HL-60 (cell line): ENCODE data around the gene MDFIC.

ENCODE experiments used
- DNase-seq, 2 experiments: peaks; one replicate each; pipeline ENCODE4 v3.0.0-alpha.2; 2010 to 2020; ENCODE audit warnings: low read depth in 1 of 2, low spot score in 1 of 2
- H3K27ac ChIP-seq: fragments of 250-450 bp; sonication (Bioruptor Pico); replicated peaks from 2 replicates; pipeline ENCODE4 v1.5.1; 2020; ENCODE audit warnings: mild to moderate bottlenecking, moderate library complexity
- H3K27me3 ChIP-seq: fragments of 250-450 bp; sonication (Bioruptor Pico); 2 replicates; pipeline ENCODE4 v1.5.1; 2021; ENCODE audit warnings: mild to moderate bottlenecking, moderate library complexity; ENCODE audit not compliant: insufficient read depth, poor library complexity, severe bottlenecking
- H3K4me3 ChIP-seq: replicated peaks from 2 replicates; pipeline ENCODE4 v1.5.1; 2011; ENCODE audit warnings: mild to moderate bottlenecking, control low read depth, low read length; ENCODE audit not compliant: insufficient read depth
- CTCF ChIP-seq: IDR thresholded peaks from one replicate; pipeline ENCODE4 v1.5.1; 2011; ENCODE audit warnings: low read length, control low read depth, inconsistent platforms; ENCODE audit not compliant: insufficient read depth
- GABPA ChIP-seq: IDR thresholded peaks from 2 replicates; pipeline ENCODE4 v1.6.1; 2012; ENCODE audit warnings: low read depth
- POLR2AphosphoS5 ChIP-seq: IDR thresholded peaks from 2 replicates; pipeline ENCODE4 v1.6.1; 2012; ENCODE audit warnings: low read depth
- REST ChIP-seq: IDR thresholded peaks from 2 replicates; pipeline ENCODE4 v1.6.1; 2012; ENCODE audit warnings: low read depth; ENCODE audit not compliant: insufficient replicate concordance
- SPI1 ChIP-seq: IDR thresholded peaks from 2 replicates; pipeline ENCODE4 v1.6.1; 2012; ENCODE audit warnings: low read depth, mild to moderate bottlenecking, borderline replicate concordance

The MDFIC gene

GRCh38 chr7:115024276-115024675 is 102.4 kb downstream of the MDFIC start:
- Histone ChIP-seq H3K27me3 (no peaks in the 10 kb centered on the region), H3K4me3 (no peak overlapping the region), H3K27ac (peak overlapping the region; percentile 53)
- no peak for DNase-seq
- TF ChIP-seq CTCF, result no peak
- no peak for TF ChIP-seq REST
- TF ChIP-seq SPI1, result no peak
- no peak for TF ChIP-seq GABPA

GRCh38 chr7:115032715-115033703 is 111.1 kb downstream of the MDFIC start:
- Histone ChIP-seq H3K4me3 (no peak overlapping the region), H3K27me3 (no peaks in the 10 kb centered on the region), H3K27ac (no peak overlapping the region)
- DNase-seq, result no peak
- no peak for TF ChIP-seq SPI1
- TF ChIP-seq CTCF, result no peak
- TF ChIP-seq POLR2AphosphoS5, result no peak
- TF ChIP-seq GABPA, result no peak
- TF ChIP-seq REST, result no peak

- no peak overlapping the region for H3K4me3 ChIP-seq
- no peak for TF ChIP-seq POLR2AphosphoS5
- TF ChIP-seq SPI1, result no peak
- no peak for TF ChIP-seq REST
- no peak for TF ChIP-seq GABPA
- TF ChIP-seq CTCF, result no peak
- no peak for DNase-seq
Observed at GRCh38 chr7:115033917-115034459, 112.1 kb downstream of the MDFIC start.

More at GRCh38 chr7:115033917-115034459, 112.1 kb downstream of the MDFIC start:
- Histone ChIP-seq H3K27ac (no peak overlapping the region), H3K27me3 (no peaks in the 10 kb centered on the region)
